GM10847 (cell line): ENCODE data around the gene ETHE1.

Experiments
- POLR2A ChIP-seq: IDR thresholded peaks from 2 replicates; pipeline ENCODE4 v1.6.1; 2011; ENCODE audit not compliant: insufficient read length; ENCODE audit errors: extremely low read depth

Gene ETHE1

DNA sequence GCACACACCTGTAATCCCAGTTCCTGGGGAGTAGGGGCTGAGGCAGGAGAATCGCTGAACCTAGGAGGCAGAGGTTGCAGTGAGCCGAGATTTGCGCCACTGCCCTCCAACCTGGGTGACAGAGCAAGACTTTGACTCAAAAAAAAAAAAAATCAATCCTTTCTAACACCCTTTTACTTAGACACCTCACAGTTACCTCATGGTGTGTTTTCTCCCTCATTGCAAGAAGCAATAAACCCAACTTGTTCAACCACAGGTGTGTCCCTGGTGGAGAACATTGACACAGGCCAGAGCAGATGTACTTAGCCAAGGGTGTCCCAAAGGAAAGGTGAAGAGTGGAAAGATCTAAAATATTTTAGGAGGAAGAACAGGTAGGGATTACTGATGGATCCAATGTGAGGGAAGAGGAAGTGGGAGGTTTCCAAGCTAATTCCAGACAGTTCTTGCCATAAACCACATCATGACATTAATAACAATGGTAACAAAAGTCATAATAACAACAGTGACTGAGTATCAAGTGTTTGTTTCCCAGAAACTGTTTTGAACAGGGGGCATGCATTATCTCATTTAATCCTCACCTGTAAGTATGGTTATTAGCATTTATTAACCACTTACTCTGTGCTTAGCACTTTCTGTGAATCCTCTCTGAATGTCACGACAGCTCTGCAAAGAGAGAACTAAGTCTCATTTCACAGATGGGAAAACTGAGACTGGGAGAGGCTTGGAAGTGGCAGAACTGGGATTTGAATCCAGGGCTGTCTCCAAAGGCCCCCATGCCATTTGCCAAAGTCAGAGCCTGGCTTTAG, 58.4 kb downstream of the ETHE1 start:
- TF ChIP-seq POLR2A, result no peak

DNA sequence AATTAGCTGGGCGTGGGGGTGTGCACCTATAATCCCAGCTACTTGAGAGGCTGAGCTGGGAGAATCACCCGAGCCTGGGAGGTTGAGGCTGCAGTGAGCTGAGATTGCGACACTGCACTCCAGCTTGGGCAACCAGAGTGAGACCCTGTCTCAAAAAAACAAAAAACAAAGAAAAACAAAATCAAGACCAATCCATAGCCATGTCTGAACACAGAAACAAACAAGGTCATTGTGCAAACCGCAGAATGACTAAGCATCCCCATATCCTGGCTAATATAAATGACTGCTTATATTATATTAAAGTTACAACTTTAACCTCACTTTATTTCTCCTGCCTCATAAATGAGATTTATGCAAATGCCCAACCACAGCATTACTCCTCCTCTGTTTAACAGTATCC, 59.3 kb downstream of the ETHE1 start:
- no peak for TF ChIP-seq POLR2A

DNA sequence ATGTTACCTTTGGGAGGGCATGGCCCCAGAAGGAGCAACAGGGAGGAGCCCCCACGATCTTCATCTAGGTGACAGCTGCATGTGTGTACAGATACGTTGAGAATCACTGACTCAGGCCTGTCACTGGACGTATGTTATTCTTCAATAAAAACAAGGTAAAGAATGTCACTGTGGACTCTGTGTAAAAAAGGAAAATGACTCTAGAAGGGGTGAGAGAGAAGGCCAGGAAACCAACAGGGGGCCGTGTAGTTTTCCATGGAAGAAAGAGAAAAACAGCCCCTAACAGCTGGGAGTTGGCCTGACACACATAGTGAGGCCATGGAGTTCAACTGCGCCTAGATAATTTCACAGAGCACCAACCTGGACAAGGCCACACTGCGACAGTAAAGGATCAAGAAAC, 59.7 kb downstream of the ETHE1 start:
- no peak for TF ChIP-seq POLR2A

- TF ChIP-seq POLR2A, result no peak
These were observed 60.2 kb downstream of the ETHE1 start for GRCh38 chr19:43466793-43467192.

- no peak for TF ChIP-seq POLR2A
These were observed 61.4 kb downstream of the ETHE1 start, which contains the start of gene LYPD3 for GRCh38 chr19:43465468-43466120. Gene LYPD3, minus strand, starts transcription at chr19:43465608. Its CDS starts 37 bp downstream, at chr19:43465571.

- TF ChIP-seq POLR2A, result no peak
These were observed 62.7 kb downstream of the ETHE1 start for GRCh38 chr19:43464134-43464775.

- TF ChIP-seq POLR2A, result no peak
These were observed 63.4 kb downstream of the ETHE1 start for GRCh38 chr19:43463381-43464133.

DNA sequence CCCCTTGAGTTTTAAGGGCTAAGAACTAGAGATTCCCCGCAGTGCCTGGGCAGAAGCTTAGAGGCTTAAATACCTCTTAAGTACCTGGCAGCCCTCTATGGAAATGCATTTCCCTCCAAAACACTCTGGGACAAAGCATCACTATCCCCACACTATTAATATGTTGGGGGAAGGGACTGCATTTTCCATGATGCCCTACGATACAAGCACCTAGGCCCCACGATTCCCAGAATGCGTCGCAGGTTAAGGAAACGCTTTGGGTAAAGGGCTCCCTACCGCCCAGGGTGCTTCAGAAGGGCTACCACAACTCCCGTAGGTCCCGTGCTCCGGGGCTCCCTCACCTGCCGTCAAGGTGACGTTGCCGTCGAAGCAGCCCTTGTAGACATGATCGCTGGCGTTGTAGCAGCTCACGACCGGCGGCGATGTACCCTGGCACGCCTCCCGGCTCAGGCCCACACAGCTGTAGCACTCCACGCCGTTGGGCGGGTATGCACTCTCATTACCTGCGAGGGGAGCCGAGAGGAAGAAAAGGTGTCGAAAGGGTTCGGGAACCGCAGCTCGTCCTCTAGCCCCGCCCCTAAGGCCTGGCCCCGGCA, 64.1 kb downstream of the ETHE1 start:
- no peak for TF ChIP-seq POLR2A

DNA sequence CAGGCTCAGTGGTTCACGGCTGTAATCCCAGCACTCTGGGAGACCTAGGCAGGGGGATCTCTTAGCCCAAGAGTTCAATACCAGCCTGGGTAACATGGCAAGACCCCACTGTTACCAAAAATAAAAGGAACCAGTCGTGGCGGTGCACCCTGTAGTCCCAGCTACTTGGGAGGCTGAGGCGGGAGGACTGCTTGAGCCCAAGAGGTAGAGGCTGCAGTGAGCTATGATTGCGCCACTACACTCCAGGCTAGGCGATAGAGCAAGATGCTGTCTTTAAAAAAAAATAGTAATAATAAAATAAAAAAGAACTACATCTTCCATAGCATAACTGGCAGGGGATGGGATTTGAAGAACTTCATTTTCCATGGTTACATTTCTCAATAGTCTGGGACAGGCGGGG, 64.6 kb downstream of the ETHE1 start:
- no peak for TF ChIP-seq POLR2A

- no peak for TF ChIP-seq POLR2A
These were observed 65.7 kb downstream of the ETHE1 start for GRCh38 chr19:43461303-43461702.

- no peak for TF ChIP-seq POLR2A
These were observed 66.5 kb downstream of the ETHE1 start for GRCh38 chr19:43460362-43461016.

DNA sequence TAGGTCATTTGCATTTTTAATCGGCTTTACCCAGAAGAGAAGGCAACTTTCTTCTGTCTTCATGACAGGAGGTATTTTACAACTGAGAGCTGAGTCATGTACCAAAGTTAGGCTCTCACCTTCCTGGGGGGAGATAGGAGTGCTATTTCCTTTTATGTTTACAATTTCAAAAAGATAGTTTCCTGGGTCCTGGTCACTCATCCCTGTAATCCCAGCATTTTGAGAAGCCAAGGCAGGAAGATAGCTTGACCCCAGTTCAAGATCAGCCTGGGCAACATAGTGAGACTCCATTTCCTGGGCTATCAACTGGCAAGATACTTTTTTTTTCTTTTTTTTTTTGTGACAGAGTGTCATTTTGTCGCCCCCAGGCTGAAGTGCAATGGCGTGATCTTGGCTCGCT, 69.2 kb downstream of the ETHE1 start:
- no peak for TF ChIP-seq POLR2A
